Femur (tissue), 1 donor: ENCODE measurements around the gene CAD.

ENCODE experiments used
- DNase-seq: peaks from one replicate; pipeline ENCODE4 v3.0.0-alpha.2; 2017

Gene CAD

GRCh38 chr2:27231921-27232320, 14.8 kb downstream of the CAD start:
- DNase-seq: no peak

GRCh38 chr2:27233341-27233740, 16.2 kb downstream of the CAD start:
- DNase-seq: no peak

GRCh38 chr2:27236136-27236535, 19.0 kb downstream of the CAD start:
- DNase-seq: no peak

- no peak for DNase-seq
Observed at GRCh38 chr2:27236626-27237025, 19.5 kb downstream of the CAD start.

GRCh38 chr2:27237341-27237945, 20.3 kb downstream of the CAD start:
- DNase-seq: no peak

- no peak for DNase-seq
Observed at GRCh38 chr2:27238976-27239375, 21.8 kb downstream of the CAD start.

GRCh38 chr2:27240406-27240805, 23.2 kb downstream of the CAD start:
- DNase-seq: no peak

- no peak for DNase-seq
Observed at GRCh38 chr2:27241761-27242613, 24.8 kb downstream of the CAD start.

- DNase-seq: no peak
Observed at GRCh38 chr2:27242614-27242951, 25.4 kb downstream of the CAD start.

- DNase-seq: no peak
Observed at GRCh38 chr2:27243391-27244130, 26.4 kb downstream of the CAD start.

- DNase-seq: no peak
Observed at GRCh38 chr2:27245116-27245515, 27.9 kb downstream of the CAD start.

GRCh38 chr2:27245626-27246025, 28.5 kb downstream of the CAD start:
- DNase-seq: no peak

GRCh38 chr2:27247893-27248292, 30.7 kb downstream of the CAD start:
- no peak for DNase-seq

- DNase-seq: no peak
Observed at GRCh38 chr2:27249159-27249890, 32.2 kb downstream of the CAD start.

- DNase-seq: no peak
Observed at GRCh38 chr2:27249891-27250651, 32.9 kb downstream of the CAD start.

- DNase-seq: no peak
Observed at GRCh38 chr2:27250652-27251379, 33.6 kb downstream of the CAD start.

GRCh38 chr2:27251766-27252165, 34.6 kb downstream of the CAD start:
- DNase-seq: no peak

- DNase-seq: no peak
Observed at GRCh38 chr2:27255187-27255586, 38.0 kb downstream of the CAD start.

GRCh38 chr2:27255660-27256059, 38.5 kb downstream of the CAD start:
- DNase-seq: no peak

GRCh38 chr2:27256855-27257454, 39.8 kb downstream of the CAD start:
- DNase-seq: no peak

GRCh38 chr2:27258051-27258450, 40.9 kb downstream of the CAD start:
- no peak for DNase-seq
